HEK293T (cell line): ENCODE measurements around the gene STAB1.

Source experiments
- CTCF ChIA-PET: fragments of 350-600 bp; formaldehyde crosslinking; extraction: SDS; loops from one replicate; lab custom pipeline; 2021; ENCODE audit warnings: antibody characterized with exemption, inconsistent platforms; lab: Yijun Ruan, JAX
- POLR2A ChIA-PET: fragments of 350-600 bp; formaldehyde crosslinking; extraction: SDS; loops from one replicate; lab custom pipeline; 2020; ENCODE audit warnings: antibody characterized with exemption, inconsistent platforms; lab: Yijun Ruan, JAX
- DNase-seq: peaks from one replicate; pipeline ENCODE4 v3.0.0; 2012; ENCODE audit warnings: mixed read lengths; ENCODE audit errors: extremely low spot score
- ARNT ChIP-seq: fragments of 450-650 bp; IDR thresholded peaks from 2 replicates; pipeline ENCODE4 v1.6.1; 2017; ENCODE audit warnings: mild to moderate bottlenecking
- BHLHE40 ChIP-seq: fragments of 450-650 bp; IDR thresholded peaks from 2 replicates; pipeline ENCODE4 v1.6.1; 2016; ENCODE audit warnings: mild to moderate bottlenecking, moderate library complexity, borderline replicate concordance
- CTBP1 ChIP-seq: fragments of 450-650 bp; IDR thresholded peaks from 2 replicates; pipeline ENCODE4 v1.6.1; 2016; ENCODE audit warnings: borderline replicate concordance
- ELF4 ChIP-seq: fragments of 450-650 bp; IDR thresholded peaks from 2 replicates; pipeline ENCODE4 v1.6.1; 2017; ENCODE audit warnings: antibody characterized with exemption
- FOXA1 ChIP-seq: fragments of 450-650 bp; IDR thresholded peaks from 2 replicates; pipeline ENCODE4 v1.6.1; 2016; ENCODE audit warnings: mild to moderate bottlenecking
- FOXK2 ChIP-seq: fragments of 450-650 bp; IDR thresholded peaks from 2 replicates; pipeline ENCODE4 v1.6.1; 2016; ENCODE audit warnings: mild to moderate bottlenecking
- FOXM1 ChIP-seq: fragments of 450-650 bp; IDR thresholded peaks from 2 replicates; pipeline ENCODE4 v1.6.1; 2017; ENCODE audit warnings: mild to moderate bottlenecking, borderline replicate concordance
- HDGF ChIP-seq: fragments of 450-650 bp; IDR thresholded peaks from 2 replicates; pipeline ENCODE4 v1.6.1; 2017; ENCODE audit warnings: antibody characterized with exemption, borderline replicate concordance
- L3MBTL2 ChIP-seq: fragments of 450-650 bp; conservative IDR thresholded peaks from 2 replicates; pipeline ENCODE4 v1.6.1; 2016; ENCODE audit warnings: mild to moderate bottlenecking
- LEF1 ChIP-seq: fragments of 450-650 bp; IDR thresholded peaks from 2 replicates; pipeline ENCODE4 v1.6.1; 2017; ENCODE audit warnings: mild to moderate bottlenecking, borderline replicate concordance
- NFRKB ChIP-seq: fragments of 450-650 bp; IDR thresholded peaks from 2 replicates; pipeline ENCODE4 v1.6.1; 2016; ENCODE audit warnings: mild to moderate bottlenecking, moderate library complexity
- SP1 ChIP-seq: fragments of 450-650 bp; IDR thresholded peaks from 2 replicates; pipeline ENCODE4 v1.6.1; 2017
- SUZ12 ChIP-seq: fragments of 450-650 bp; IDR thresholded peaks from 2 replicates; pipeline ENCODE4 v1.6.1; 2016; ENCODE audit warnings: mild to moderate bottlenecking
- TARDBP ChIP-seq: fragments of 450-650 bp; IDR thresholded peaks from 2 replicates; pipeline ENCODE4 v1.6.1; 2016
- ZNF384 ChIP-seq: fragments of 450-650 bp; IDR thresholded peaks from 2 replicates; pipeline ENCODE4 v1.6.1; 2016
- TF ChIP-seq, protein P1 (sequence below): fragments of 450-650 bp; IDR thresholded peaks from 2 replicates; pipeline ENCODE4 v1.6.1; 2016

Gene STAB1

DNA sequence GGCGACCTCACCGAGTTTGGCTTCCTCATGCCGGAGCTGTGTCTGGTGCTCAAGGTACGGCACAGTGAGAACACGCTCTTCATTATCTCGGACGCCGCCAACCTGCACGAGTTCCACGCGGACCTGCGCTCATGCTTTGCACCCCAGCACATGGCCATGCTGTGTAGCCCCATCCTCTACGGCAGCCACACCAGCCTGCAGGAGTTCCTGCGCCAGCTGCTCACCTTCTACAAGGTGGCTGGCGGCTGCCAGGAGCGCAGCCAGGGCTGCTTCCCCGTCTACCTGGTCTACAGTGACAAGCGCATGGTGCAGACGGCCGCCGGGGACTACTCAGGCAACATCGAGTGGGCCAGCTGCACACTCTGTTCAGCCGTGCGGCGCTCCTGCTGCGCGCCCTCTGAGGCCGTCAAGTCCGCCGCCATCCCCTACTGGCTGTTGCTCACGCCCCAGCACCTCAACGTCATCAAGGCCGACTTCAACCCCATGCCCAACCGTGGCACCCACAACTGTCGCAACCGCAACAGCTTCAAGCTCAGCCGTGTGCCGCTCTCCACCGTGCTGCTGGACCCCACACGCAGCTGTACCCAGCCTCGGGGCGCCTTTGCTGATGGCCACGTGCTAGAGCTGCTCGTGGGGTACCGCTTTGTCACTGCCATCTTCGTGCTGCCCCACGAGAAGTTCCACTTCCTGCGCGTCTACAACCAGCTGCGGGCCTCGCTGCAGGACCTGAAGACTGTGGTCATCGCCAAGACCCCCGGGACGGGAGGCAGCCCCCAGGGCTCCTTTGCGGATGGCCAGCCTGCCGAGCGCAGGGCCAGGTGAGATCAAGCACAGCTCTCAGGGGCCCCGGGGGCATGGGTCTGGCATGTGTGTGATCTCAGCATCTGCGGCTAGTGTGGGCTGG lies 7.1 kb upstream of the STAB1 start:
- TF ChIP-seq FOXM1 (no peak), SUZ12 (no peak), HDGF (no peak), ARNT (no peak), FOXK2 (no peak), LEF1 (no peak)
- TF ChIP-seq, protein P1, sequence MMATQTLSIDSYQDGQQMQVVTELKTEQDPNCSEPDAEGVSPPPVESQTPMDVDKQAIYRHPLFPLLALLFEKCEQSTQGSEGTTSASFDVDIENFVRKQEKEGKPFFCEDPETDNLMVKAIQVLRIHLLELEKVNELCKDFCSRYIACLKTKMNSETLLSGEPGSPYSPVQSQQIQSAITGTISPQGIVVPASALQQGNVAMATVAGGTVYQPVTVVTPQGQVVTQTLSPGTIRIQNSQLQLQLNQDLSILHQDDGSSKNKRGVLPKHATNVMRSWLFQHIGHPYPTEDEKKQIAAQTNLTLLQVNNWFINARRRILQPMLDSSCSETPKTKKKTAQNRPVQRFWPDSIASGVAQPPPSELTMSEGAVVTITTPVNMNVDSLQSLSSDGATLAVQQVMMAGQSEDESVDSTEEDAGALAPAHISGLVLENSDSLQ, result no peak
- DNase-seq, result no peak
- ChIA-PET CTCF (no interaction called here), POLR2A (no interaction called here)

DNA sequence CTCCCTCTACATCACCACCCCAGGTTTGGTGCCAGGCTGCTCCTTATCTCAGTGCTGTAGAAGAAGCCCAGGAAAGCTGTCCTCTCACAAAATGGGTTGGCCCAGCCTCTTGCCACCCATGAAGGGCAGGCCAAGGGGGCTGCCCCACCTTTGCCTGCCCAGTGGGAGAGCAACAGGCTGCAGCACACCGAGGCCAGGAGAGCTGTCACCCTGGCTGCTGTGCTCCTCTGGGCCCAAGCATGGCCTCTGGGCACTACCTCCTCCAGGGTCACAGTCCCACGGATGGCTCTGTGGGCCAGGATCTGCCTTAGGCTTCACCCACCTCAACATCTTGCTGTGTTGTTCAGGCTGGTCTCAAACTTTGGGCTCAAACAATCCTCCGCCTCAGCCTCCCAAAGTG lies 6.4 kb upstream of the STAB1 start:
- CTCF ChIA-PET, result no interaction called here
- TF ChIP-seq HDGF (no peak), TARDBP (no peak), ARNT (no peak), CTBP1 (no peak), BHLHE40 (no peak), L3MBTL2 (no peak), NFRKB (no peak), ELF4 (no peak), FOXA1 (no peak), FOXM1 (no peak), FOXK2 (no peak)
- TF ChIP-seq, protein P1, result no peak

DNA sequence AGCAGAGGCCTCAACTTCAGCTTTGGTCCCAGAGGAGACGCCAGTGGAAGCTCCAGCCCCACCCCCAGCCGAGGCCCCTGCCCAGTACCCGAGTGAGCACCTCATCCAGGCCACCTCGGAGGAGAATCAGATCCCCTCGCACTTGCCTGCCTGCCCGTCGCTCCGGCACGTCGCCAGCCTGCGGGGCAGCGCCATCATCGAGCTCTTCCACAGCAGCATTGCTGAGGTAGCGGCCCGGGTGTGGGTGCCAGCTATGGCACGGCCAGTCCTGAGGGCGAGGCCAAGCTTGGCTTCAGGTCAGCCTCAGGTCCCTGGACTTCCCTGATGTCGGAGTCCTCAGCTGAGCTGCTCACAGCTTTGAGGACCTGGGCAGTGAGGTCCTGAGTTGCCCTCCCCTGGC lies 5.7 kb upstream of the STAB1 start:
- DNase-seq, result no peak
- ChIA-PET POLR2A (no interaction called here), CTCF (no interaction called here)
- TF ChIP-seq, protein P1, result no peak
- TF ChIP-seq ARNT, result no peak
- TF ChIP-seq ELF4, result no peak

More for the DNA sequence above, 6.4 kb upstream of the STAB1 start:
- POLR2A ChIA-PET, result no interaction called here
- DNase-seq, result no peak

DNA sequence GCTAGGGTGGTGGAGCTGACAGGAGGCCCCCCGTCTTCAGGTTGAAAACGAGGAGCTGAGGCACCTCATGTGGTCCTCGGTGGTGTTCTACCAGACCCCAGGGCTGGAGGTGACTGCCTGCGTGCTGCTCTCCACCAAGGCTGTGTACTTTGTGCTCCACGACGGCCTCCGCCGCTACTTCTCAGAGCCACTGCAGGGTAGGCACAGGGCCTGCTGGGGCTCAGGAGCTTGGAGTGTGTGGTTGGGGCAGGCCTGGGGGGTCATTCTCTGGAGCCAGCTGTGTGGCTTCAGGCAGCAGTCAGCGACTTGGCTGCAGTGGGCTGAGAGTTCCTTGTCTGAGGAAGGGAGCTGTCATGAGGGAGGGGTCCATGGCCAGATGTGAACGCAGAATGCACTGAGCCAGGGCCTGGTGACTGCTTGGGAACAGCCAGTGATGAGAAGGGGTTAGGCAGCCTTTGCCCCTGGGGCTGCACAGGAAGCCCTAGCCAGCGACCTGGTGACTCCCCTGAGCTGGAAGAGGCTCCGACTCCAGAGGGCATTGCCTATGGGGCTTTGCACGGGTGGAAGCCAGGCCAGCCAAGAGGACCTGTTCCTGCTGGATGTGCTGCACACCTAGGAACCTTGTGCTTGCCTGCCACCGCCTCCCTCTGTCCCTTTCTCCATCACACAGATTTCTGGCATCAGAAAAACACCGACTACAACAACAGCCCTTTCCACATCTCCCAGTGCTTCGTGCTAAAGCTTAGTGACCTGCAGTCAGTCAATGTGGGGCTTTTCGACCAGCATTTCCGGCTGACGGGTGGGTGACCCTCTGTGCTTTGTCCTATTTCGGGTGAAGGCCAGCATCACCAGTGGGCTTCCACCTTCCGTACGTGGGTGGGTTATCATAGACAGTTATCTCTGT lies 4.9 kb upstream of the STAB1 start:
- DNase-seq, result no peak
- ChIA-PET POLR2A (no interaction called here), CTCF (interaction anchor here (0.6 kb wide), 1 partner anchor 270 kb away, joined by 3 read pairs; no protein-coding TSS in a partner anchor)
- TF ChIP-seq FOXK2 (no peak), ZNF384 (no peak), HDGF (no peak), BHLHE40 (no peak), NFRKB (no peak), LEF1 (no peak), FOXM1 (no peak), L3MBTL2 (no peak), SUZ12 (no peak), ELF4 (no peak), CTBP1 (no peak), FOXA1 (no peak), SP1 (no peak)
- TF ChIP-seq, protein P1, result no peak

DNA sequence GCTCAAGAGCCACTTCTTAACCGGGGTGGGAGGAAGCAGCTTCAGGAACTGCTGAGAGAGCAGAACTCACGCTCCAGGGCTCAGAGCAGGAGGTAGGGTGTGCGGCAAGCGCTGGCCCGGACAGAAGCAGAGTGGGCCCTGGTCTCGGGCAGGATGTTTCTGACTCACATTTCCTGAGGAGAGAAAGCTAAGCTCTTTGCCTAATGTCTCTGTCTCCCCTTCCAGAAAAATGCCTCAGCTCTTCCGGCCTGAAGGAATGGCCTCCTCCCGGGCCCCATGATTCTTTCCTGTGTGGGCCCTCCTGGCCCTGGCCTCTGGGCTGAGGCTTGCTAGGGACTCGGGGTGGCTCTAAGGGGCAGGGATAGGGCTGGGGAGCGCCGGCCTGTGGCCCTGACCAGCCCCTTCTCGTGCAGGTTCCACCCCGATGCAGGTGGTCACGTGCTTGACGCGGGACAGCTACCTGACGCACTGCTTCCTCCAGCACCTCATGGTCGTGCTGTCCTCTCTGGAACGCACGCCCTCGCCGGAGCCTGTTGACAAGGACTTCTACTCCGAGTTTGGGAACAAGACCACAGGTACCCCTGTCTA lies 4.1 kb upstream of the STAB1 start:
- POLR2A ChIA-PET, result no interaction called here

More for the DNA sequence above, 4.1 kb upstream of the STAB1 start:
- no peak for DNase-seq
- TF ChIP-seq NFRKB (no peak), FOXM1 (no peak), LEF1 (no peak), SP1 (no peak), ZNF384 (no peak), SUZ12 (no peak), BHLHE40 (no peak), ARNT (no peak), CTBP1 (no peak), FOXA1 (no peak)
- TF ChIP-seq, protein P1, result no peak
- CTCF ChIA-PET, result interaction anchor here (0.6 to 0.9 kb wide), 2 partner anchors 9 to 270 kb away, joined by 3 read pairs; no protein-coding TSS in a partner anchor
